Measurements from ENCODE around the gene ATRNL1.

The ATRNL1 gene

GRCh38 chr10:115628616-115629015, 535.5 kb downstream of the ATRNL1 start:
- Histone ChIP-seq H3K27ac (ENCODE audit: low read depth, low read length) (no peak overlapping the region), H3K56ac (ENCODE audit: low read length) (no peak overlapping the region), H3K27me3 (ENCODE audit: insufficient read depth, low read length, poor library complexity) (no peaks in the 10 kb centered on the region), H2BK120ac (ENCODE audit: low read depth, low read length) (no peak overlapping the region), H4K5ac (ENCODE audit: low read length) (no peak overlapping the region), H4K8ac (ENCODE audit: low read depth, low read length) (no peak overlapping the region), H2BK15ac (replicated peaks; ENCODE audit: low read depth) (no peak overlapping the region), H2AK5ac (ENCODE audit: low read length) (no peak overlapping the region), H3K23ac (ENCODE audit: low read length) (no peak overlapping the region), H3K18ac (ENCODE audit: low read length) (no peak overlapping the region), H2BK5ac (ENCODE audit: low read length) (no peak overlapping the region), H3K4me1 (ENCODE audit: control insufficient read depth, low read depth, low read length) (no peaks in the 10 kb centered on the region), H3K9ac (ENCODE audit: low read length) (no peak overlapping the region), H3K79me1 (ENCODE audit: low read length) (no peaks in the 10 kb centered on the region), H3K4me3 (ENCODE audit: low read length) (no peak overlapping the region), H3K4ac (ENCODE audit: low read depth, low read length) (no peak overlapping the region), H3K79me2 (ENCODE audit: control insufficient read depth, insufficient read depth, low read length) (no peaks in the 10 kb centered on the region), H3K36me3 (ENCODE audit: control insufficient read depth, insufficient read depth, low read length) (no peaks in the 10 kb centered on the region), H3K4me2 (ENCODE audit: low read length) (no peak overlapping the region)
- DNase-seq, result no peak
- no CpG with 5 or more reads among the region's 2 CpGs for WGBS (ENCODE audit: extremely low coverage, insufficient coverage, low lambda C conversion rate)

DNA sequence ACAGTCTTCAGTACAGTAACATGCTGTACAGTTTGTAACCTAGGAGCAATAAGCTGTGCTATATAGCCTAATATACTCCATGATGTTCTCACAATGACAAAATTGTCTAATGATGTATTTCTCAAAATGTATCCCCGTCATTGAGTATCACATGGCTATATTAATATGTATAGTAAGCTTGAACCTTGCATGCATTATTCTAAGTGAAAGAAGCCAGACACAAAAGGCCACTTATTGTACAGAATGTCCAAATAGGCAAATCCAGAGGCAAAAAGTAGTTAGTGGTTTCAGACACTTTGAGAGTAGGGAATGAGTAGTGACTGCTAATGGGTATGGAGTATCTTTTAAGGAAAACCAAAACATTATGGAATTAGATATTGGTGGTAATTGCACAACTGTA, 545.1 kb downstream of the ATRNL1 start:
- Histone ChIP-seq H2BK15ac (replicated peaks; ENCODE audit: low read depth) (no peak overlapping the region), H3K27ac (ENCODE audit: low read depth, low read length) (no peak overlapping the region), H3K36me3 (ENCODE audit: control insufficient read depth, insufficient read depth, low read length) (no peaks in the 10 kb centered on the region), H4K5ac (ENCODE audit: low read length) (no peak overlapping the region), H2BK120ac (ENCODE audit: low read depth, low read length) (no peak overlapping the region), H3K56ac (ENCODE audit: low read length) (no peak overlapping the region), H3K4me3 (ENCODE audit: low read length) (no peak overlapping the region), H3K79me2 (ENCODE audit: control insufficient read depth, insufficient read depth, low read length) (no peaks in the 10 kb centered on the region), H3K4ac (ENCODE audit: low read depth, low read length) (no peak overlapping the region), H2AK5ac (ENCODE audit: low read length) (no peak overlapping the region), H3K9ac (ENCODE audit: low read length) (no peak overlapping the region), H3K4me2 (ENCODE audit: low read length) (no peak overlapping the region), H2BK5ac (ENCODE audit: low read length) (no peak overlapping the region), H3K4me1 (ENCODE audit: control insufficient read depth, low read depth, low read length) (no peaks in the 10 kb centered on the region), H3K27me3 (ENCODE audit: insufficient read depth, low read length, poor library complexity) (no peaks in the 10 kb centered on the region), H3K18ac (ENCODE audit: low read length) (no peak overlapping the region), H3K79me1 (ENCODE audit: low read length) (no peaks in the 10 kb centered on the region), H4K8ac (ENCODE audit: low read depth, low read length) (no peak overlapping the region), H3K23ac (ENCODE audit: low read length) (no peak overlapping the region)
- WGBS (ENCODE audit: extremely low coverage, insufficient coverage, low lambda C conversion rate), result no CpG with 5 or more reads among the region's 1 CpG
- no peak for DNase-seq

DNA sequence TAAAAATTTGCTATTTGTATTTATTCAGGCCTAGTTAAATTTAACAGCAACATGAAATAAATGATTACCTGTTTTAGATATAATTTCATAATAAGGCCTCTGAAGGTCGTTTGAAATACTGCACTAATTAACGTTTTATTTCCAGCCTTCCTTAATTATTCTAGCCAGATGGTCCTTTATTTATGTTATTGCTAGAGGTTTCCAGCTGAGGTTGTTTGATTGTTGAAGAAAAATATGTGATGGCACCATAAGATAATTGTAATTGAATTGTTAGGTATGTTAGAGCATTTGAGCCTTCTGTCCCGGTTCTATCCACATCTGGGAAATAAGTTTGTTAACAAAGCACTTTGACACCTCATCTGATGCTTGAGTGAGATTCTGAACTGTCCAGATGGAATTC, 556.1 kb downstream of the ATRNL1 start:
- no peak overlapping the region for H3K4me2 ChIP-seq (ENCODE audit: low read length)
- H3K79me2 ChIP-seq (ENCODE audit: control insufficient read depth, insufficient read depth, low read length), result no peaks in the 10 kb centered on the region
- H2AK5ac ChIP-seq (ENCODE audit: low read length), result no peak overlapping the region
- no peak for DNase-seq
- H3K56ac ChIP-seq (ENCODE audit: low read length), result no peak overlapping the region
- no peak overlapping the region for H2BK15ac ChIP-seq (replicated peaks; ENCODE audit: low read depth)
- H3K23ac ChIP-seq (ENCODE audit: low read length), result no peak overlapping the region
- no peak overlapping the region for H2BK5ac ChIP-seq (ENCODE audit: low read length)
- no peak overlapping the region for H3K18ac ChIP-seq (ENCODE audit: low read length)
- H3K79me1 ChIP-seq (ENCODE audit: low read length), result no peaks in the 10 kb centered on the region
- no peak overlapping the region for H4K8ac ChIP-seq (ENCODE audit: low read depth, low read length)
- H3K27ac ChIP-seq (ENCODE audit: low read depth, low read length), result no peak overlapping the region
- H3K4ac ChIP-seq (ENCODE audit: low read depth, low read length), result no peak overlapping the region
- no peak overlapping the region for H2BK120ac ChIP-seq (ENCODE audit: low read depth, low read length)
- no peak overlapping the region for H3K4me3 ChIP-seq (ENCODE audit: low read length)
- H3K4me1 ChIP-seq (ENCODE audit: control insufficient read depth, low read depth, low read length), result no peaks in the 10 kb centered on the region
- H4K5ac ChIP-seq (ENCODE audit: low read length), result no peak overlapping the region
- H3K36me3 ChIP-seq (ENCODE audit: control insufficient read depth, insufficient read depth, low read length), result no peaks in the 10 kb centered on the region
- no peaks in the 10 kb centered on the region for H3K27me3 ChIP-seq (ENCODE audit: insufficient read depth, low read length, poor library complexity)
- no CpG with 5 or more reads among the region's 3 CpGs for WGBS (ENCODE audit: extremely low coverage, insufficient coverage, low lambda C conversion rate)
- H3K9ac ChIP-seq (ENCODE audit: low read length), result no peak overlapping the region

DNA sequence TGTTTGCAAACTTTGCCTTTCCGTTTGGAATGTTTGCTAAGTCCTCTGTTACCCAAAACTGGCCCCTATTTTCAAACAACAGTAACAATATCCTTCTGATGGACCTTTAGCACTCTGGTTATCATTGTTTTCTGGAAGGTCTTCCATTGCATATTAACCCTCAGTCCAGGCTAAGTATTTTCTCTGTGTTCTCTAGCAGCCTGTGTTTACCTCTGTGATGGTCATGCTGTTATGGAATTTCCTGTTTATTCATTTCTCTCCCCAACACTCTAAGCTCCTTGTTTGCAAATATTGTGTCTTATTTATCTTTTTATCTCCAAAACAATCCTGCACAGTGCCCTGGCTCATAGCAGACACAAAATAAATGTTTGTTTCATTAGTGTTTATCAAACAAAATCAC, 560.3 kb downstream of the ATRNL1 start:
- Histone ChIP-seq H3K27ac (ENCODE audit: low read depth, low read length) (no peak overlapping the region), H4K5ac (ENCODE audit: low read length) (no peak overlapping the region), H3K23ac (ENCODE audit: low read length) (no peak overlapping the region), H2BK120ac (ENCODE audit: low read depth, low read length) (no peak overlapping the region), H3K9ac (ENCODE audit: low read length) (no peak overlapping the region), H3K4ac (ENCODE audit: low read depth, low read length) (no peak overlapping the region), H2BK15ac (replicated peaks; ENCODE audit: low read depth) (no peak overlapping the region), H3K18ac (ENCODE audit: low read length) (no peak overlapping the region), H3K27me3 (ENCODE audit: insufficient read depth, low read length, poor library complexity) (no peaks in the 10 kb centered on the region), H3K79me1 (ENCODE audit: low read length) (no peaks in the 10 kb centered on the region), H2AK5ac (ENCODE audit: low read length) (no peak overlapping the region), H3K4me2 (ENCODE audit: low read length) (no peak overlapping the region), H3K4me3 (ENCODE audit: low read length) (no peak overlapping the region), H4K8ac (ENCODE audit: low read depth, low read length) (no peak overlapping the region), H3K79me2 (ENCODE audit: control insufficient read depth, insufficient read depth, low read length) (no peaks in the 10 kb centered on the region), H2BK5ac (ENCODE audit: low read length) (no peak overlapping the region), H3K56ac (ENCODE audit: low read length) (no peak overlapping the region), H3K4me1 (ENCODE audit: control insufficient read depth, low read depth, low read length) (no peaks in the 10 kb centered on the region), H3K36me3 (ENCODE audit: control insufficient read depth, insufficient read depth, low read length) (no peaks in the 10 kb centered on the region)
- DNase-seq, result peak; percentile 3
- no CpG with 5 or more reads among the region's 1 CpG for WGBS (ENCODE audit: extremely low coverage, insufficient coverage, low lambda C conversion rate)

GRCh38 chr10:115654961-115655360, 561.8 kb downstream of the ATRNL1 start:
- DNase-seq, result no peak
- Histone ChIP-seq H3K27me3 (ENCODE audit: insufficient read depth, low read length, poor library complexity) (no peaks in the 10 kb centered on the region), H4K8ac (ENCODE audit: low read depth, low read length) (no peak overlapping the region), H3K9ac (ENCODE audit: low read length) (no peak overlapping the region), H2BK15ac (replicated peaks; ENCODE audit: low read depth) (no peak overlapping the region), H3K4ac (ENCODE audit: low read depth, low read length) (no peak overlapping the region), H3K18ac (ENCODE audit: low read length) (no peak overlapping the region), H3K23ac (ENCODE audit: low read length) (no peak overlapping the region), H3K36me3 (ENCODE audit: control insufficient read depth, insufficient read depth, low read length) (no peaks in the 10 kb centered on the region), H2BK5ac (ENCODE audit: low read length) (no peak overlapping the region), H3K27ac (ENCODE audit: low read depth, low read length) (no peak overlapping the region), H3K4me2 (ENCODE audit: low read length) (no peak overlapping the region), H2AK5ac (ENCODE audit: low read length) (no peak overlapping the region), H3K4me1 (ENCODE audit: control insufficient read depth, low read depth, low read length) (no peaks in the 10 kb centered on the region), H4K5ac (ENCODE audit: low read length) (no peak overlapping the region), H3K79me1 (ENCODE audit: low read length) (no peaks in the 10 kb centered on the region), H2BK120ac (ENCODE audit: low read depth, low read length) (no peak overlapping the region), H3K4me3 (ENCODE audit: low read length) (no peak overlapping the region), H3K56ac (ENCODE audit: low read length) (no peak overlapping the region), H3K79me2 (ENCODE audit: control insufficient read depth, insufficient read depth, low read length) (no peaks in the 10 kb centered on the region)
- no CpG with 5 or more reads among the region's 5 CpGs for whole genome bisulfite sequencing (ENCODE audit: extremely low coverage, insufficient coverage, low lambda C conversion rate)

- DNase-seq, result no peak
- no peak overlapping the region for H2AK5ac ChIP-seq (ENCODE audit: low read length)
- 100% methylated on average over 1 of the region's 4 CpGs for WGBS (ENCODE audit: extremely low coverage, insufficient coverage, low lambda C conversion rate)
- no peaks in the 10 kb centered on the region for H3K4me1 ChIP-seq (ENCODE audit: control insufficient read depth, low read depth, low read length)
- H3K4ac ChIP-seq (ENCODE audit: low read depth, low read length), result no peak overlapping the region
- no peak overlapping the region for H3K27ac ChIP-seq (ENCODE audit: low read depth, low read length)
- no peaks in the 10 kb centered on the region for H3K79me1 ChIP-seq (ENCODE audit: low read length)
- H3K18ac ChIP-seq (ENCODE audit: low read length), result no peak overlapping the region
- no peak overlapping the region for H4K5ac ChIP-seq (ENCODE audit: low read length)
- no peaks in the 10 kb centered on the region for H3K36me3 ChIP-seq (ENCODE audit: control insufficient read depth, insufficient read depth, low read length)
- no peak overlapping the region for H3K4me3 ChIP-seq (ENCODE audit: low read length)
- no peak overlapping the region for H2BK15ac ChIP-seq (replicated peaks; ENCODE audit: low read depth)
- no peak overlapping the region for H2BK120ac ChIP-seq (ENCODE audit: low read depth, low read length)
- no peak overlapping the region for H3K4me2 ChIP-seq (ENCODE audit: low read length)
- H3K79me2 ChIP-seq (ENCODE audit: control insufficient read depth, insufficient read depth, low read length), result no peaks in the 10 kb centered on the region
- no peak overlapping the region for H2BK5ac ChIP-seq (ENCODE audit: low read length)
- H3K56ac ChIP-seq (ENCODE audit: low read length), result no peak overlapping the region
- H3K23ac ChIP-seq (ENCODE audit: low read length), result no peak overlapping the region
- H4K8ac ChIP-seq (ENCODE audit: low read depth, low read length), result no peak overlapping the region
- H3K27me3 ChIP-seq (ENCODE audit: insufficient read depth, low read length, poor library complexity), result no peaks in the 10 kb centered on the region
- no peak overlapping the region for H3K9ac ChIP-seq (ENCODE audit: low read length)
Observed at GRCh38 chr10:115657161-115657860, 564.1 kb downstream of the ATRNL1 start.

Measured in mesendoderm (in vitro differentiated cells).